ENCODE measurements around the gene TTC38.

The TTC38 gene

DNA sequence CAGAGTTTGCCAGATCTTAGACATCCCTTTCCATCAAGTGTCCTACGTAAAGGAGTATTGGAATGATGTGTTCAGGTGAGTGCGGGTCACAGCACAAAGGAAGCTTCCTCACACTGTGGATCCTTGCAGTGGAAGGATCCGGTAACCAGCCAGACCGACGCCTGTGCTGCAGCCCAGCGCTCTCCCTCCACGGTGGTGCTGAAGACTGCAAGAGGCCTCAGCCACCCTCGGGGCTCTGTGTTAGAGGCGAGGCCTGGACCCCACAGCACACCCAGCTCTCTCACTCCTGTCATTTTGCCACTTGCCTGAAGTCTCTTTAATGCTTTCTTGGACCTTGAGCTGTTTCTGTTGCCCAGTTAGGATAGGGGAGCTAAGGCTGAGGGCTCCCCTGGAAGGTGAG, 70.1 kb downstream of the TTC38 start:
- no peak for DNase-seq
- in situ Hi-C loops (cut with HindIII; ENCODE audit: low pct_ligation_motif_present, low pct_unique_long_range_greater_than_20kb, low sequenced_read_pairs), result no loop called here

GRCh38 chr22:46338636-46339035, 70.8 kb downstream of the TTC38 start:
- DNase-seq, result no peak
- in situ Hi-C loops (cut with HindIII; ENCODE audit: low pct_ligation_motif_present, low pct_unique_long_range_greater_than_20kb, low sequenced_read_pairs), result no loop called here

- in situ Hi-C loops (cut with HindIII; ENCODE audit: low pct_ligation_motif_present, low pct_unique_long_range_greater_than_20kb, low sequenced_read_pairs), result no loop called here
Observed at GRCh38 chr22:46339956-46340355, 72.1 kb downstream of the TTC38 start.

DNA sequence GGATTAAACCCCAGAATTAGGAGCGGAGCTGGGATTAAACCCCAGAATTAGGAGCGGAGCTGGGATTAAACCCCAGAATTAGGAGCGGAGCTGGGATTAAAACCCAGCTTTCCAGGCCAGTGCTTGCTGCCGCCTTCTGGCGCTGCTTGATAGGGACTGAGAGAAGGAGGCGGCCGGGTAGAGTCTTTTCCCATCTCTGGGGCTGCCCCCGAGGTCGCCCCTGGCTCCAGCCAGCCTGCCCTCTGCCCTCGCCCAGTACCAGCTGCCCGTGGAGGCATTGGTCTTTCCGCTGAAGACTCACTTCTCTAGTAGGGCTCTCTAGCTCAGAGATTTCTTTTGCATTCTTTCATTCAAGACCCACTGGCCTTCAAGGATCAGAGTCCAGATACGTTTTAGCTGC, 72.9 kb downstream of the TTC38 start:
- DNase-seq, result no peak
- in situ Hi-C loops (cut with HindIII; ENCODE audit: low pct_ligation_motif_present, low pct_unique_long_range_greater_than_20kb, low sequenced_read_pairs), result no loop called here

More at GRCh38 chr22:46339956-46340355, 72.1 kb downstream of the TTC38 start:
- DNase-seq, result no peak
